HG03025 (cell line): Measurements from ENCODE around the gene DEFB127.
"Not testable (repeated sequence)": the region's sequence is repeated elsewhere in the genome, so short reads cannot be mapped to it uniquely, and the experiment has no call there.

Source experiments
- ATAC-seq: cut with Tn5 transposase; IDR thresholded peaks from one replicate; pipeline ENCODE4 v1.9.1; 2021; ENCODE audit warnings: mild to moderate bottlenecking, moderate library complexity; ENCODE audit not compliant: unreplicated experiment, low FRiP score

Gene DEFB127, protein sequence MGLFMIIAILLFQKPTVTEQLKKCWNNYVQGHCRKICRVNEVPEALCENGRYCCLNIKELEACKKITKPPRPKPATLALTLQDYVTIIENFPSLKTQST

GRCh38 chr20:157154-157553 lies at the start of gene DEFB127:
DEFB127 (plus strand) TSS chr20:157454; CDS start chr20:157545, 91 bp downstream.
- ATAC-seq = no peak

- ATAC-seq = no peak
These were observed 44.9 kb upstream of the DEFB127 start for GRCh38 chr20:112396-112795.

- ATAC-seq = no peak
These were observed 39.7 kb upstream of the DEFB127 start for GRCh38 chr20:117518-117917.

GRCh38 chr20:129786-130323 lies 27.4 kb upstream of the DEFB127 start:
- not testable (repeated sequence) for ATAC-seq

- no peak for ATAC-seq
These were observed 19.4 kb upstream of the DEFB127 start for GRCh38 chr20:137668-138490.

GRCh38 chr20:142290-142689 lies 15.0 kb upstream of the DEFB127 start, which contains the start of gene DEFB126:
DEFB126 (plus strand) TSS chr20:142590; CDS start chr20:142629, 39 bp downstream.
- ATAC-seq = no peak

DNA sequence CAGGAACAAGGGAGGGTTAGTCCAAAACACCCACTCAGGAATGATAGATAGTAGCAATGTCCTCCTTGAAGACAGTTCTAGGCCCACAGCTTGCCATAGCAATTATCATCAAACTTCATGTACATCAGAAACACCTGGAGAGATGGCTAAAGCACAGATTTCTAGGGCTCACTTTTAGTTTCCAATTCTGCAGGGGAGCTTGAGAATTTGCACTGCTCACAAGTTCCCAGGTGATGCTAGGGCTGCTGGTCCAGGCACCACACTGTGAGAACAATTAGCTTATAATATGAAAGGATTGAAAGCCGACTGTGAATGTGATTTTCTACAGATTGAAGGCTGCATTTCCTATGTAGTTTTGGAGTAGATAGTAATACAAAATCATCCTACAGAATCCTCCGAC lies 11.4 kb upstream of the DEFB127 start:
- ATAC-seq = no peak

DNA sequence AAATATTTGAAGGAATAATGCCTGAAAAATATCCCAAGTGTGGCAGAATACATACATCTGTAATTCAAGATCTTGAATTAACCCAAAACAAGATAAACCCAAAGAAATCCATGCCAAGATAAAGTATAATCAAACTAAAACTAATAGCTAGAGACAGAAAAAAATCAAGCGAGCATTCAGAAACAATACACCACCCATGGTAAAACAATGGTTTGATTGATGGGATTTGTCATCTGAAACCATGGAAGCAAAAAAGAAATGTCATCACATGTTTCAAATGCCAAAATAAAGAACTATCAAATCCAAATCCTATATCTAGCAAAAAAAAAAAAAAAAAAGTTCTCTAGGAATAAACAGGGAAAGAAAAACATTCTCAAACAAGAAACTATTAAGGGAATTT lies 5.1 kb upstream of the DEFB127 start:
- ATAC-seq = no peak

DNA sequence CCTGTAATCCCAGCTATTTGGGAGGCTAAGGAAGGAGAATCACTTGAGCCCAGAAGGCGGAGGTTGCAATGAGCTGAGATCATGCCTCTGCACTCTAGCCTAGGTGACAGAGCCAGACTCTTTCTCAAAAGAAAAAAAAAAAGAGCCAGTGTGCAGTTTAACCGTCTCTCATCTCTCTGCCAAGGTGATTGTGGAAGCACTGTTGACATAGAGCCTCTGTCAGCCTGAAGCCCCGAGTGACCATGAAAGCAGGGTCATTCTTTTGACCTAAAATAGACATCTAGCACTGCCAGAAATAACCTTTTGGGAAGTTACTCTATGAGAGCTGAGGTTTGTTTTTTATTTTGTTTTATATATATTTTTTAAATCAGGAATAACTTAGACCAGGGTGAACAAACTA lies 7.4 kb downstream of the DEFB127 start:
- ATAC-seq = no peak

- no peak for ATAC-seq
These were observed 11.6 kb downstream of the DEFB127 start for GRCh38 chr20:168876-169275.

DNA sequence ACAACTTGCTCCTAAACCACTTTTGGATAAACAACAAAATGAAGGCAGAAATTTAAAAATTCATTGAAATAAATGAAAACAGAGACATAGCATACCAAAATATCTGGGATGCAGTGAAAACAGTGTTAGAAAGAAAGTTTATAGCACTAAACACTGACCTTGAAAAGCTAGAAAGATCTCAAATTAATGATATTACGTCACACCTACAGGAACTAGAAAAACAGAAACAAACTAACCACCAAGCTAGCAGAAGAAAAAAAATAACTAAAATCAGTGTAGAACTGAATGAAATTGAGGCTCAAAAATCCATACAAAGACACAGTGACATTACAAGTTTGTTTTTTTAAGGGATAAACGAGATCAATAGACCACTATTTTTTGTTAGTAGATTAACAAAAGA lies 27.0 kb downstream of the DEFB127 start:
- ATAC-seq = no peak

DNA sequence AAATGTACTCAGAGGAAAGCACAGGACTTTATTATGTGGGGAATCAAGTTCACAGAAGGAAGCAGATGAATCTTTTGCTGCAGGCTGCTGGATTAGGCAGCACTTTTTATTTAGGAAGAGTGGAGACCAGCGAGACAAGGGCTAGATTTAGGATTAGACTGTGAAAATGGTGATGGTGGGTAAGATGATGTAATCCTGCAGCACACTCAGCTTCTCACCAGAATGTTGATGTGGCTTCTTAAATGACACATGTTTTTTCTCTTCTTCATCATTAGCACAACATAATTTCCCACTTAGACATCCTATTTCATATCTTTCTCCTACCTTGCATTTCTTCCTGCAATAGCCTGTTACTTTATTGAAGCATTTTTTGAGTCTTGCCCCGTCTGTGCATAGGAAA lies 30.5 kb downstream of the DEFB127 start:
- ATAC-seq = no peak

DNA sequence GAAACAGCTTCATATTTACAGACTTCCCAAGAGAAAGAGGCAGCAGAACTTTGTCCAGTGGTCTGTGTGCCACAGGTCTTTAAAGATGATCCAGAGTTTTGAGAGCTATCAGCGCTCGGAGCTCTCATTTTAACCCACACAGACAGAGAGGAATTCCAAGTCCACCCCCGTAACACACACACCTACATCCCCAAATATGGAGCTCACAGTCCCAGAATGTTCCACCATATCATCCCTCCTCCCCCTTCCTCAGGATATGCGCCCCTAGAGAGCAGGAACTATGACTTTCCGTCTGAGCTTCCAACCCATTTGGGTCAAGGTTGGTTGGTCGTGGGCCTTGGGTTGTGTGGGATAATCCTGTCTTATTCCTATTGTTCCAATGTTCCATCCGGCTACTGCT lies 32.4 kb downstream of the DEFB127 start, which contains the start of gene DEFB128:
DEFB128 (minus strand) TSS at position 101 of the 400 bp plus-strand sequence; CDS start at position 13, 88 bp downstream.
- no peak for ATAC-seq

DNA sequence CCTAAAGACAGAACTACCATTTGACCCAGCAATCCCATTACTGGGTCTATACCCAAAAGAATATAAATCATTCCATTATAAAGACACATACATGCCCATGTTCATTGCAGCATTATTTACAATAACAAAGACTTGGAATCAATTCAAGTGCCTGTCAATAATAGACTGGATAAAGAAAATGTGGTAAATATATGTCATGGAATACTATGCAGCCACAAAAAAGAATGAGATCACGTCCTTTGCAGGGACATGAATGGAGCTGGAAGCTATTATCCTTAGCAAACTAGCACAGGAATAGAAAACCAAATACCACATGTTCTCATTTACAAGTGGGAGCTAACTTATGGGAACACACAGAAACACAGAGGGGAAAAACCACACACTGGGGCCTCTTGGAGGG lies 41.0 kb downstream of the DEFB127 start:
- ATAC-seq = no peak

DNA sequence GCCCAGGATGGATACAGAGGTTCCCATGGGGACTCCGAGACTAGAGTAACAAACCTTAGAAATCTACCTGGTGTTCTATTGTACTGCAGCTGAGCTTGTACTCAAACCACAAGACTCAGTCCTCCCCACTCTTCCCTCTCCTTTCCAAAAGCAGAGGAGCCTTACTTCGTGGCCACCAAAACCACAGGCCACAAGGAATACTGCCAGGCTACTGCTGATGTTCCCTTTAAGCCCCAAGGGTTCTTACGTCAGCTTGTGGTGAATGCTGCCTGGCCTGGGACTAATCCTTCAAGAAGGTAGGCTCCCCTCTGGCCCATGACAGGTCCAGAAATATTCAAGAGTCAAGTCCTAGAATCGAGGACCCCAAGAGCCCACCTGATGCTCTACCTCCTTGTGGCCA lies 42.7 kb downstream of the DEFB127 start:
- no peak for ATAC-seq

GRCh38 chr20:203630-204029 lies 46.4 kb downstream of the DEFB127 start:
- ATAC-seq = not testable (repeated sequence)
